Effector CD4-positive, alpha-beta T cell (primary cell): Measurements from ENCODE around the gene CBX4.

Experiments
- DNase-seq: peaks from one replicate; pipeline ENCODE4 v3.0.0-alpha.2; 2020

The CBX4 gene

GRCh38 chr17:79785900-79786810, 53.1 kb downstream of the CBX4 start:
- DNase-seq, result no peak

- no peak for DNase-seq
These were observed 54.0 kb downstream of the CBX4 start for GRCh38 chr17:79785017-79785899.

DNA sequence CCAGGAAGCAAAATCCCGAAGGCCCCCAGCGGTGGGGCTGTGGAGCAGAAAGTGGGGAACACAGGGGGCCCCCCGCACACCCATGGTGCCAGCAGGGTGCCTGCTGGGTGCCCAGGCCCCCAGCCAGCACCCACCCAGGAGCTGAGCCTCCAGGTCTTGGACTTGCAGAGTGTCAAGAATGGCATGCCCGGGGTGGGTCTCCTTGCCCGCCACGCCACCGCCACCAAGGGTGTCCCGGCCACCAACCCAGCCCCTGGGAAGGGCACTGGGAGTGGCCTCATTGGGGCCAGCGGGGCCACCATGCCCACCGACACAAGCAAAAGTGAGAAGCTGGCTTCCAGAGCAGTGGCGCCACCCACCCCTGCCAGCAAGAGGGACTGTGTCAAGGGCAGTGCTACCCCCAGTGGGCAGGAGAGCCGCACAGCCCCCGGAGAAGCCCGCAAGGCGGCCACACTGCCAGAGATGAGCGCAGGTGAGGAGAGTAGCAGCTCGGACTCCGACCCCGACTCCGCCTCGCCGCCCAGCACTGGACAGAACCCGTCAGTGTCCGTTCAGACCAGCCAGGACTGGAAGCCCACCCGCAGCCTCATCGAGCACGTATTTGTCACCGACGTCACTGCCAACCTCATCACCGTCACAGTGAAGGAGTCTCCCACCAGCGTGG, 54.8 kb downstream of the CBX4 start:
- no peak for DNase-seq

DNA sequence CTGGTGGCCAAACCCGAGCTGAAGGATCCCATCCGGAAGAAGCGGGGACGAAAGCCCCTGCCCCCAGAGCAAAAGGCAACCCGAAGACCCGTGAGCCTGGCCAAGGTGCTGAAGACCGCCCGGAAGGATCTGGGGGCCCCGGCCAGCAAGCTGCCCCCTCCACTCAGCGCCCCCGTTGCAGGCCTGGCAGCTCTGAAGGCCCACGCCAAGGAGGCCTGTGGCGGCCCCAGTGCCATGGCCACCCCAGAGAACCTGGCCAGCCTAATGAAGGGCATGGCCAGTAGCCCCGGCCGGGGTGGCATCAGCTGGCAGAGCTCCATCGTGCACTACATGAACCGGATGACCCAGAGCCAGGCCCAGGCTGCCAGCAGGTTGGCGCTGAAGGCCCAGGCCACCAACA, 55.3 kb downstream of the CBX4 start:
- no peak for DNase-seq
